ENCODE data around the gene SRD5A2. TPM values are rescaled to one million over a fixed set of nuclear protein-coding genes. Genes with fewer than 3 reads are reported as not detected.
A peak's percentile ranks its signal among the peaks of the same experiment; 100 is the strongest.

Gene SRD5A2
- total and polyA plus RNA-seq, 2 experiments from 2014 or later: 0.40 TPM; not detected in 1

GRCh38 chr2:31525876-31526275 lies 54.9 kb downstream of the SRD5A2 start:
- peaks cover 6% of the 10 kb centered on the region for H3K27me3 ChIP-seq
- H3K9me2 ChIP-seq (replicated peaks; ENCODE audit: insufficient read depth): no peaks in the 10 kb centered on the region

DNA sequence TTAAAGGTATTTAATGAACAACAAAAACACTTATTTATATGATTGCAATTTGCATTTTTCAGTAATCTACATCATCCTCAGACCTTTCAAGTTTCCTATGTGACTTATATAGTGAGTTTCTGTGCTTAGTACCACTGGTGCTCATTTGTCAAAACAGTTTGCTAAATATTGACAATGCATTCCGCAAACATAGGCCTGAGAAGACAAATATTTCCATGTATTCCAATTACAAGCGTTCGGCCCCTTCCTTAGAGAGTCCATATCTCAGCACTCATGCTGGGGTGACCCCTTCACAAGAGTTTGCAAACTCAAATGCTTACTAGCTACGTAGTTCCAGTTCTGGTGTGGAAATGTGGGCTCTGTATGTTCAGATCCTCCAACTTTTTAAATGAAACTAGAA lies 56.1 kb downstream of the SRD5A2 start:
- no peaks in the 10 kb centered on the region for H3K9me3 ChIP-seq (ENCODE audit: low read depth)
- no peaks in the 10 kb centered on the region for H3K36me3 ChIP-seq (replicated peaks; ENCODE audit: insufficient read depth, low read depth)
- H3K9me2 ChIP-seq (replicated peaks; ENCODE audit: insufficient read depth): no peaks in the 10 kb centered on the region
- H4K20me1 ChIP-seq (ENCODE audit: insufficient read depth, poor library complexity, severe bottlenecking): no peaks in the 10 kb centered on the region
- 82% methylated on average over 4 of the region's 4 CpGs for WGBS (ENCODE audit: low lambda C conversion rate, missing lambda C conversion rate)
- peaks cover 6% of the 10 kb centered on the region for H3K4me1 ChIP-seq (ENCODE audit: insufficient read depth)
- TF ChIP-seq EZH2phosphoT487 (IDR thresholded peaks at IDR 0.05; ENCODE audit: low read depth, severe bottlenecking, unreplicated experiment) (no peak), CTCF (IDR thresholded peaks at IDR 0.05; ENCODE audit: poor library complexity) (no peak), EZH2 (IDR thresholded peaks at IDR 0.05; ENCODE audit: borderline replicate concordance) (no peak)
- no peak overlapping the region for H2AFZ ChIP-seq
- no peaks in the 10 kb centered on the region for H3K79me2 ChIP-seq
- DNase-seq (ENCODE audit: low spot score): no peak
- peaks cover 3% of the 10 kb centered on the region for H3K27me3 ChIP-seq
- H3K27ac ChIP-seq: no peak overlapping the region
- H3K4me3 ChIP-seq: no peak overlapping the region
- H3K4me2 ChIP-seq: no peak overlapping the region

More at GRCh38 chr2:31525876-31526275, 54.9 kb downstream of the SRD5A2 start:
- TF ChIP-seq EZH2phosphoT487 (IDR thresholded peaks at IDR 0.05; ENCODE audit: low read depth, severe bottlenecking, unreplicated experiment) (no peak), CTCF (IDR thresholded peaks at IDR 0.05; ENCODE audit: poor library complexity) (no peak), EZH2 (IDR thresholded peaks at IDR 0.05; ENCODE audit: borderline replicate concordance) (no peak)
- WGBS (ENCODE audit: low lambda C conversion rate, missing lambda C conversion rate): 77% methylated on average over 5 of the region's 5 CpGs
- H3K9me3 ChIP-seq (ENCODE audit: low read depth): no peaks in the 10 kb centered on the region
- peaks cover 6% of the 10 kb centered on the region for H3K4me1 ChIP-seq (ENCODE audit: insufficient read depth)
- no peaks in the 10 kb centered on the region for H3K79me2 ChIP-seq
- no peak overlapping the region for H2AFZ ChIP-seq
- no peak overlapping the region for H3K4me3 ChIP-seq
- DNase-seq (ENCODE audit: low spot score): no peak
- no peak overlapping the region for H3K27ac ChIP-seq
- no peaks in the 10 kb centered on the region for H4K20me1 ChIP-seq (ENCODE audit: insufficient read depth, poor library complexity, severe bottlenecking)
- H3K4me2 ChIP-seq: no peak overlapping the region
- no peaks in the 10 kb centered on the region for H3K36me3 ChIP-seq (replicated peaks; ENCODE audit: insufficient read depth, low read depth)

DNA sequence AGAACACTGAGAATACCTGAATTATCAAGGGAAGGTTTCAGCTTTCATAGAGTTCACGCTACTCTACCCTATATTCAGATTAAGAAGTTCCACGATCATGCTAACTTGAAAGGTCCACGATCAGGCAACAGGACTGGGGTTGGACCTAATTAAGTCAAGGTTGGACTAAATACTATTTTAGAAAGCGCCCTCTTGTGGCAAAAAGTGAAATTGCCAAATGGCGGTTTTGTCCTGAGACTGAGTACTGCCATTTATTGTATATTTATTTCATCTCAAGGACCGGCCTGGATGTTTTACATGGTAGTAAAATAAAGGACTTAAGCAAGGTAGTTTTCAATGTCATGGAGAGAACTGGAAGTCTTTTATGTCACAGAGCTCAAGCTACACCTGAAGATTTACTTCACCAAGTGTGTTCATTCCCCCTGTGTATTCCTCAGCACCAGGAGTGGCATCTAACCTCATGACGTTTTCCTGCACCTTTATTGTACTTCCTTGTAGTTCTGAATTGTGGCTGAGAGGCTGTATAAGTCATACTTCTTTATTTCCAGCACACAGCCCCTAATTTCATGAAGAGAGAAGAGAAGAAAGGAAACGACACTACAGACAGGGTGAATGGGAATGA lies 56.8 kb downstream of the SRD5A2 start:
- Histone ChIP-seq H4K20me1 (ENCODE audit: insufficient read depth, poor library complexity, severe bottlenecking) (no peaks in the 10 kb centered on the region), H3K79me2 (no peaks in the 10 kb centered on the region), H3K9me3 (ENCODE audit: low read depth) (no peaks in the 10 kb centered on the region), H3K27ac (no peak overlapping the region), H3K27me3 (no peaks in the 10 kb centered on the region), H3K4me3 (no peak overlapping the region), H3K36me3 (replicated peaks; ENCODE audit: insufficient read depth, low read depth) (no peaks in the 10 kb centered on the region), H3K4me2 (no peak overlapping the region), H3K4me1 (ENCODE audit: insufficient read depth) (peaks cover 6% of the 10 kb centered on the region), H2AFZ (no peak overlapping the region), H3K9me2 (replicated peaks; ENCODE audit: insufficient read depth) (no peaks in the 10 kb centered on the region)
- TF ChIP-seq CTCF (IDR thresholded peaks at IDR 0.05; ENCODE audit: poor library complexity) (peak; percentile 68), EZH2 (IDR thresholded peaks at IDR 0.05; ENCODE audit: borderline replicate concordance) (no peak)
- WGBS (ENCODE audit: low lambda C conversion rate, missing lambda C conversion rate): 33% methylated on average over 8 of the region's 8 CpGs
- peak; percentile 75 for DNase-seq (ENCODE audit: low spot score)

Data from hepatocyte (in vitro differentiated cells).